GM18508 (cell line): ENCODE results near the gene CLEC20A.

Source experiments
- ATAC-seq: cut with Tn5 transposase; IDR thresholded peaks from one replicate; pipeline ENCODE4 v1.9.1; 2021; ENCODE audit warnings: moderate number of reproducible peaks; ENCODE audit not compliant: insufficient read depth, unreplicated experiment

Gene CLEC20A

DNA sequence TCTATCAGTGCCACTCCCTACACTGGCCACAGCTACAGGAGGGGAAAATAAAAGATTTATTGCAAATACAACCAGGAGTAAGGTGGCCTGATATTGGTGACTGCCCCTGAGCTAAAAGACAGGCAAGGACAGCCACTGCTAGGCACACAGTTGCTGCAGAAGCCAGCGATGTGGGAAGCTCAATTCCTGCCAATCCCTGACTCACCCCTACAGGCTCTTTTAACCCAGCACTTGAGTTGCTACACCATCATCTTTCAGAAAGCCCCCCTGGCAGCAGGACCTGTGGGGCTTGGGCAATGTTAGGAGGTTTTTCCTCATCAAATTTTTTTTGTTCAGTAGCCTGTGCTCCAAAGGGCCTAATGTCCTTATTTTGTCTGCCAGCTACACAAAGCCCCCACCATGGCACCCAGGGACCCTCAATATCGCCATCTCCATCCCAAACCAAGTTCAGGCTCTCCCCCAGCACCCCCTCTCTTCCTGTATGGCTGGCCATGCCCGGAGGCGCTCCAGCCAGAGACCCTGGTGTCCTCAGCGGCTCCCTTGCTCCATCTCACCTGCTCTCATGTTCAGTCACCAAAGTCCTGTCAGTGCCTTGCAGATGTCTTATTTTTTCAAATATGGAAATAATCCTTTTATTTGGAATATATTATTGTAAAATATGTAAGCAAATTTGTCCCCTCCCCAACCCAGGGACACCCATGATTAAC lies 13.4 kb downstream of the CLEC20A start:
- no peak for ATAC-seq

DNA sequence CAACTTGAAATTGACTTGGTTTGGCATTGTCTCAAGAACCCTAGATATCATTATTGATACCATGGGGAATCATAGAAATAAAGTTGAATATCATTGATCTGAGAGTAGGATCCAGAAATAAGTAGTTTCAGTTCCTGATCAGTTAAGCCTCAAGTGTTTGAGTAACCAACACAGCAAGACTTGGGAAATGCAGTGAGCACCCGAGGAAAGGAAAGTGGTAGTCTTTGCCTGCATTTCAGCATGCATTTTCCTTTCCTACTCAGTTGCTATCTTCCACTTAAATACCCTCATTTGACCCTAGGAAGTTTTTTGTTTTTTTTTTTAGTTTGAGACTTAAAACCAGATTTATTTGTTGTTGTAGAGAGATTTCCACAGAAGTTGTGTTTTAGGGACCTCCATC lies 18.9 kb downstream of the CLEC20A start:
- no peak for ATAC-seq

DNA sequence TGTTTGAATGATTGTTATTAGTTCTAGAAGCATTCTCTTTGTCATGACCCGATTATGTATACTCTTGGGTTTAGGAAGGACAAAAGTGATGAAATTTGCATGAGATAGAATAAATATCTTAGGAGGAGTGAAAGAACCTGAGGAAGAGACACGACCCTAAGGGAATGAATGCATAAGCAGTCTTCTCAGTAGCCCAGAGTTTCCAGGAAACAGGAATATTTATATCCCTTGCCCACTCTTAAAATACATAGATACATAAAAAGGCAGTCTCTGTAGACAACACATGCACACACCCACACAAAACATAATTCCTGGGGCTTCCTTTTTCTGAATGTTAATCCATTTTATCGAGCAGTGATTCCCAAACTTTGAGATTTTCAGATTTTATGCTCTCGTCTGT lies 19.4 kb downstream of the CLEC20A start:
- ATAC-seq = no peak

DNA sequence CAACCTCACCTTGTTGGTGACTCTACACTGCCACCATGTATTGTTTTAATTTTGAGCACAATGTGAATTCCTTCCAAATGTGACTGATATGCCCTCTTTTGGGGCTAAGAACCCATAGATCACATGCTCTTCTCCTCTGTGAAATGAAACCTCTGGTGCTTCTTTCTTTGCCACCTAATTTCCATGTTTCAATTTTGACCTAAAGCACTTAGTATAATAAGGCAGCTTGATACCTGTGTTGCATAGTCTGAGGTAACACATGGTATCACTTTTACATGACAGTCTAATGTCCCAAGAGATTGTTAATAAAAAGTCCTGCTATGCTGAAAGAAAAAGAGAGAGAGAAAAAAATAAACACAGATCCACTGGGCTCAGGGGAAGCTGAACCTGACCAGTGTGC lies 24.2 kb downstream of the CLEC20A start:
- ATAC-seq = no peak

DNA sequence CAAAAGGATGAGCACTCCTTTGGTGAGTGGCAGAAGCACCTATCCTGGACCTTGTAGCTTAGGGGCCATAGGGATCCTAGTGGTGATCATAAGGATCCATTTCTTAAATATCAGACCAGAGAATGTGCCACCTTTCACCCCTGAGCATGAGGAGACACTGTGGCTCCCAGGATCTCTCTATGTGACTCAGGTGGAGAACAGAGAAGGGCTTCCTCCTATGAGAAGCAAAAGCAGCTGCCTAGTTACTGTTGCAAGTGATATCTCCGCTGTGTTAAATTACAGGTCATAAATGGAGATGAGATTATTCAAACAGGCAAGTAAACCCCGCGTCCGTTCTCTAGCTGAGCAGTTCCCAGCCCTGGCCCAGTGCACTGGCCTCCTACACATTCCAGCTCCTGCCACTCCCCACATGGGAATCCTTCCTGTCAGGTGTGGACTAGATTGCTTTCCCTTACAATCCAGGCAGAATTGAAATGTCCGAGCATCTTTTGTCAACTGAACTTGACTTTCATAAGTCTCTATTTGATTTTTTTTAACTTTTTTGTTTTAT lies 26.3 kb downstream of the CLEC20A start:
- no peak for ATAC-seq

DNA sequence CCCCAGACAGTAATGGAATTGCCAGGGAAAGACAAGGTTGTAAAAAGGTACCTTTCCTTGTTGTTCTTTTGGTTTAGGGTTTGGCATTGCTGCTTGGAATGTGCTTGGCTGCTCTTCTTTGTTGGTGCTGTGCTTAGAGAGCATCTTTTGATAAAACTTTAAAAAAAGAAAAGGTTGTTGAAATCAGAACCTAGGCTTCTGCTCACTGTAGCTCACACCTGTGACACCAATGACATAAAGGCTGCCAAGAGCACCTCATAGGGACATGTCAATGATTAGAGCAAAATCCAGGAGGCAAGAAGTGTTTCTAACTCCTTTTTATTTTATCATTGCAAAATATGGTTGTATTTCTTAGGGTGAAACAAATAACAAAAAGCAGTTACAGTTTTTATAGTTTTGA lies 28.9 kb downstream of the CLEC20A start:
- ATAC-seq = no peak

DNA sequence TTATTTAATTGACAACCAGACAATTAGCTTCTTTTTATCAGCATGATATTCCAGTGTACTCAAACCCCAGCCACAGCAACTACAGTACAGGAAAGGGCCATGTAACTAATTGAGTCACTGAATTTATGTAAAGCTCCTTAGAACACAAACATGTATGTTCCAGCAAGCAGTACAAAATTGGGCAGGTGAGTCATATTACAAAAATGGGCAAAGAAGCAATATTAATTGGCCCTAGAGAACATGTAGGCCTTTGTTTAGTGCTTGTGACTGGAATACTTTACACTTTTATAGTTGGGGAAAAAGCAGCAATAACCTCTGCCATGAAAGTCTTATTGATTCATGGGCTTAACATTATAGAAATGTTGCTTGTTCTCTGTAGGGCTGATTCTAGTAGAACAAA lies 31.8 kb downstream of the CLEC20A start:
- ATAC-seq = no peak

DNA sequence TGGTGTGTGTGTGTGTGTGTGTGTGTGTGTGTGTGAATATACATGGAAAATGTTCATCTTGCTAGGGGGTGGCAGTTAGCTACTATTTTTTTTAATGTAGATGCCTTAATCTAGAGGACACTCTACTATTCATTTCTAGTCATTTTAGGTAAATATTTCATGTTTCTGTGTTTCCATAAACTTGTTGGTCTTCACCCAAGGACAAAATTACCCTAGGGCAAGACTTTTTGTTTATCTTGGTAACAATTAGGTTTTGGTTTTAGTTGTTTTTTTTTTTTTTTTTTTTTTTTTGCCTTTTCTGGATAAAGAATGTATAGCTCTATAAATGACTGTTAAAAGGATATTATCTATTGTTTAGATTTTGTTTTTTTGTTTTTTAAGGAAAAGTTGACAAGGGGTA lies 32.2 kb downstream of the CLEC20A start:
- ATAC-seq = no peak

DNA sequence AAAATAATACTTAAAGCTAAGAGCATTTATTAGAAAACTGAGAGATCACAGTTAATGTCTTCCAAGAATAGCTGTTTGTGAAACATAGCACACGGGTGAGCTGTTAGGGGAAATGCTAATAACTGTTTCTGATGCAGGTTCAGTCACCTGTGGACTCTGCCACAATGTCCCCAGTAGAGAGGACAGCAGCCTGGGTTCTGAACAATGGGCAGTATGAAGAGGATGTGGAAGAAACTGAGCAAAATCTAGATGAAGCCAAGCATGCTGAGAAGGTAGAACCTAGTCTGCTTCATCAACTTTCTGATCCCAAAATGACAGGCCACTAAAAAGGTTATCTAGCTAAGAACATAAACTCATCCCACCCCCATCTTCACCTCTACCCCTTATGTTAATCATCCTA lies 32.6 kb downstream of the CLEC20A start:
- ATAC-seq = no peak

DNA sequence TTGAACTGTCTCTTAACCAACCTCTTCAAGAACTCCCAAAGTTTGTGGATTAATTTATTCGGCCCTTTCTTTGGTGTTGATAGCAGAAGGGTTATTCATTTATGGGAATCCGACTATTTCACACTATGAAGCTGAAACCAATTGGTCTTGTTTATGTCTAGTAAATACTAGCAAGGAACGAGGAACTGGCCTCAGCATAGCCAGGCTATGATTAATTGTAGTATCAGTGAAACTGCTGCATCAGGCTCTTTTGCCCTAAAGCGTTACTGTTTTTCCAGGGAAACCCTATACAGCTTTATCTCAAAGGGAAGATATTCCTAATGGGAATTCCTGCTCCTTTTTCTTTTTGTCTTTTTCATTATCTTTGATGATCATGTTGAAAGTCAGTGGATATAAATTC lies 35.1 kb downstream of the CLEC20A start:
- ATAC-seq = no peak

DNA sequence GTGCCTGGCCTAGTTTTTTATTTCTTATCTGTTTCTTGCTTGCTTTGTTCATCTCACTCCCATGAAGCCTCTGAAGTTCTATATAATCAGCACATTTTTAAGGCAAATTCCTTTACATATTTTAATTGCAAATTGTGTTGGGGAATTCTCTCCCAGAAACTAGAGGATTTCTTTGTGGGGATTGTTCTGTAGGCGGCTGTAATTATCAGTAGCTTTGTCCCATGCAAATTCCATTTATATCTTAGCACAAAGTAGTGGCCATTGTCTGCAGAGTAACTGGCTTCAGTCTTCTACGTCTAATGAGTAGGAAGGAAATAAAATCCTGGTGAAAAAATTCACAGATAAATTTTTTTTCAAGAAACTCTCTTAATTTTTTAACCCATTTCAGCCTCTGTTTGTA lies 35.7 kb downstream of the CLEC20A start:
- ATAC-seq = no peak

DNA sequence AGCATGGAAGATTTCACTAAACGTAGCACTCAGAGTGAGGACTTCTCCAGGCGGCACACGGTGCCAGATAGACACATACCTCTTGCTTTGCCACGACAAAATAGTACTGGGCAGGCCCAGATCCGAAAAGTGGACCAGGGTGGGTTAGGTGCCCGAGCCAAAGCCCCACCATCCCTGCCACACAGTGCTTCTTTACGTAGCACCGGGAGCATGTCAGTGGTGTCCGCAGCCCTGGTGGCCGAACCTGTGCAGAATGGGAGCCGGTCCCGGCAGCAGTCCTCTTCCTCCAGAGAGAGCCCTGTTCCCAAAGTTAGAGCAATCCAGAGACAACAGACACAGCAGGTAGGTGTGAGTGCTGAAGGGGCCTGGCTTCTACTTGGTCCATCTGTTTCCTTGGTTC lies 38.6 kb downstream of the CLEC20A start:
- no peak for ATAC-seq

DNA sequence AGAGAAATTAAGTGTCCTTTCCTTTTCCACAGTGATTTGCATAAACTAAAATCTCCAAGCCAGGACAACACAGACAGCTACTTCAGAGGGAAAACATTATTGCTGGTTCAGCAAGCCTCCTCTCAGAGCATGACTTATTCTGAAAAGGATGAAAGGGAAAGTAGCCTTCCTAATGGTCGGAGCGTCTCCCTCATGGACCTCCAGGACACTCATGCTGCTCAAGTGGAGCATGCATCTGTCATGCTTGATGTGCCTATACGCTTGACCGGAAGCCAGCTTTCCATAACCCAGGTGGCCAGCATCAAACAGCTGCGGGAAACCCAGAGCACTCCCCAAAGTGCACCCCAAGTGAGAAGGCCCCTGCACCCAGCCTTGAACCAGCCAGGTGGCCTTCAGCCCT lies 39.1 kb downstream of the CLEC20A start:
- ATAC-seq = no peak

DNA sequence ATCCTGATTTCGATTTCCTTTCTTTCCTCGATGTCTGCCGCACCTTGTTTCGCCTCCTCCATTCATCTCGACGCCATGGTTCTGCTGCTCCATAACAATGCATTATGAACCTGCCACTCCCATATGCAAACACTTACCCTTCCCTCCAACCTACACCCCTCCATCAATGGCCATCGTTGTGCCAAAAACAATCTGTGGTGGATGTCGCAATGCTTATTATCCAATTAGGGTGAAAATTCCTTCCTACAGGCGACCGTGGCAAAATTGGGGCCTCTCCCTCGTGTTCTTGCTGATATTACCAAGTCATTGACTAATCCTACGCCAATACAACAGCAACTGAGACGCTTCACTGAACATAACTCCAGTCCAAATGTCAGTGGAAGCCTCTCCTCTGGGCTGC lies 40.3 kb downstream of the CLEC20A start:
- ATAC-seq = no peak

DNA sequence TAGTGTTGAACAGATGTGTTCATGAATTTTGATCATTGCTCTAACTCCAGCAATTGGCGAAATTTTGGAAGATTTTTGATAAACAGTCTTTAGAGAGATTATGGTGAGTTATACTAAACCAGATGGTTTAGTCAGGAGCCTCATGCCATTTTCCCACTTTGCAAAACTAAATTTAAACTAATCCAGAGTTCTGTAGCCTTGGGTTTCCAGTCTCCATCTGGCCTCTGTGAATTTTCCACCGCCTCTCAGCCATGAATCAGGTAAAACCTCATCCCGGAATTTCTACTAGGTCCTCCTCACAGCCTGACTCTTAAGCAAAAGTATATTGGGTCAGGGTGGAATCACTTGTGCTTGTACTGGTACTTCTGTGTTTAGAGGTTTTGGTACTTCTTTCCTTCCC lies 44.8 kb downstream of the CLEC20A start:
- ATAC-seq = no peak

DNA sequence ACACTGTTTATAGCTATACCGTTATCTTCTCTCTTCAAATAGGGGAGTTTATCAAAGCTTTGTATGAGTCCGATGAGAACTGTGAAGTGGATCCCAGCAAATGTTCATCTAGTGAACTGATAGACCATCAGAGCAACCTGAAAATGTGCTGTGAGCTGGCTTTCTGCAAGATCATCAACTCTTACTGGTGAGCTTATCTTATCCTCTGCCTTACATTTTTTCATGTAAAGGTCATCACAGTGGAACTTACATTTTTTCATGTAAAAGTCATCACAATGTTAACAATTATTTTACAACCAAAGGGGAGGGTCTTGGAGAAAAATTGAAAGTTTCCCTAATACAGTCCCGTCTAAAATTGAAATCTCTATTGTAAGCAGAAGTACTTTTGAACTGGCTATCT lies 45.2 kb downstream of the CLEC20A start:
- ATAC-seq = no peak

DNA sequence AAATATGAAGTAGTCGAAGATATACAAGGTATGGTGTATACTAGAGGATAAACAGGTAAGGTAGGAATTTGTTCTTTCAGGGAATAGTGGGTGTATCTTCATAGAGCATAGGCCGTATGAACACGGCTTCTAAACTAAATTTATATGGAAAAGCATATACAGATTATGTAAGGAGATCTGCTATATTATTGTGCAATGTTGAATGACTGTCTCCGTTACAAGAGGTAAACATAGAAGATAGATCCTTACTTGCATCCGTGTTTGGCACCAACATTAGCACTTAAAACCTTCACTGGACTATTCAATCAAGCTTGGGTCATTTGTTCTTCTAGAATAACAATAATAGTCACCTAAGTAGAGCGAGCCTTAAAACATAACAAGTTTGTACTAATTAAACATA lies 45.9 kb downstream of the CLEC20A start:
- ATAC-seq = no peak

DNA sequence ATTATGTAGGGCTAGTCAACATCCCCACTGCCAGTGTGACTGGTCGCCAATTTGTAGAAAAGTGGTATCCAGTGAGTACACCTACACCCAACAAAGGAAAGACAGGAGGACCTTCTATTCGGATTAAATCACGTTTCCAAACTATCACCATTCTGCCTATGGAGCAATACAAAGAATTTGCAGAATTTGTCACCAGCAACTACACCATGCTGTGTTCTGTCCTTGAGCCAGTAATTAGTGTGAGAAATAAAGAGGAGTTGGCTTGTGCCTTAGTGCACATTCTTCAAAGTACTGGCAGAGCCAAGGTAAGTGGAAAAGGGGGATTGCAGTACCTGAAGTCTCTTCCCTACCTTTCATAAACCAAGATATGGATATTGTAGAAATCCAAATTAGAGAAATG lies 53.8 kb downstream of the CLEC20A start:
- ATAC-seq = no peak

DNA sequence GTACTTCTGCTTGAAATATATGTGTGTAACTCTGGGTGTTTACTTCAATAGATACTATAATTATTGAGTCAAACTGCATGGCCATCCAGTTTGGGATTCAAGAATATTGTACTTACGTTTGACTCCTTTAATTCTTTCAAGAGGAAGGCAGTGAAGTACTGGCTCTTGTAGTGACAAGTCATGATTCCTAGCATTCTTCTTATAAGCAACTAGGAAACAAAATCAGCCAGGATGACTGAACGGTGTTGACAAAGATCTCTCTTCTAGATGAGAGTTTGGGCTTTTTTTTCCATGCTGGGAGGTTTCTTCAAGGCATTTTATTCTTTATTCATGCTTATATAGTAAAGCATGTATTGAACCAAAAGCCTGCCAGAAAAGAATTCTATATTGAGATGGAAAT lies 58.3 kb downstream of the CLEC20A start:
- ATAC-seq = no peak

DNA sequence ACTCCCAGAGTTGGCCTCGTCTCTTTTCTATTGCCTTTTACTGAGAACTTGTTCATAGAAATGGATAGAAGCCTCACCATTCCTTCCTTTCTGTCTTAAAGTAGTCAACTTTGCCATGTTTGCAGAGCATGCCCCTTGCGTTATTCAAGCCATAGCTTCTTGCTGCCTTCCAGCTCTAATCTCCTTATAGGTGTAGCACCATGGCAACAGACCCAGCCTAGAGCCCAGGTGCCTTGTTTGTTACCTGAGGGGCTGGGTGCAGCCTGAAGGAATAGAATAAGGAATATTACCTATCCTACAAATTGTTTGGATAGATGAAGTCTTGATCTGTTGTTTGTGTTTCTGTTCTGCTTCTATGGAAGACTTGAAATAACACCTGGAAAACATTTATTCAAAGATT lies 59.9 kb downstream of the CLEC20A start:
- ATAC-seq = no peak

DNA sequence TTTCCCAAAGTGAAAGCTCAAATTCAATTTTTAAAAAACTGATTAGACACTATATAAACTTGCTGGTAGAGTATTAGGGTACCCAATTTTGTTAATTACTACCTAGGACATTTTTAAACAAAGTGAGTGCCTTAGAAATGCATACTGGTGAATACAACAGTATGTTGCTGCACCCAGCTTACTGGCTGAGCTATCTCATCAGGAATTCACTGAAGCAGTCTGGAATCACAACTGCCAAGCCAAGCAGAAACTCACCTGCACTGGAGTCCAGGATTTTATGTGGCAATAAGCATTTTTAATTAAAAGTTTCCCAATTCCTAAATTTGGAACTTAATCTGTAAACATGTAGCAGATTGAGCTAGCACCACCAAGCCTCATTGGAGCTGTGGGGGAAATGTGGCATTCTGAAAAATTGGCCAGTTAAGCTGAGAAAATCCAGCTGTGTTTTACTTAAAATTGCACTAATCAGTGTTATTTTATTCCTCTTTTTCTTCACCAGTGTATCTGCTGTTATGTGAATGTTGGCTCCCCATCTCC lies 61.8 kb downstream of the CLEC20A start:
- no peak for ATAC-seq

DNA sequence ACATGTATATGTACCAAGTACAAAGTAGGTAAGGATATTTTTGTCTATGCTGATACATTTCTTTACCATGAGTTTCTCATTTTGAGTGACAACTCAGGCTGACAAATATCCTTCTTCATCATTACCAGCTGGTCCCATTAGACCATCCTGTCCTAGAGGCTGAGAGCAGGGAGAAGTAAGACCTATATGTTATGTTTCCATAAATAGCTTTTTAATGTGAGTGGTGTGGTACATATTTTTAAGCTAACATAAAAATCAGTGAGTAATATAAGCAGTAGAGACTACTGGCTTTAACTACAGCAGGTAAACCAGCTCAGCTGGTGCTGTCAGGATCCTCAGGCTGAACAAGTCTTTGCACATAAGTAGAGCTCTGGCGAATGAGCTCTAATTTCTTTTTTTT lies 62.4 kb downstream of the CLEC20A start:
- ATAC-seq = no peak
